Measurements from ENCODE around the gene IL17RB.

The IL17RB gene

GRCh38 chr3:53846134-53846850, at the start of gene IL17RB, which contains the start of gene CHDH:
TSS of gene IL17RB (plus strand) at chr3:53846568. CDS start at chr3:53846589, 21 bp downstream.
TSS of gene CHDH (minus strand) at chr3:53846419. CDS start at chr3:53824008, 22,411 bp downstream.
- no peak for DNase-seq (ENCODE audit: low read depth in 1 of 2, low spot score in 1 of 2)

GRCh38 chr3:53798144-53798543, 48.2 kb upstream of the IL17RB start:
- no peak for DNase-seq (ENCODE audit: low read depth in 1 of 2, low spot score in 1 of 2)

DNA sequence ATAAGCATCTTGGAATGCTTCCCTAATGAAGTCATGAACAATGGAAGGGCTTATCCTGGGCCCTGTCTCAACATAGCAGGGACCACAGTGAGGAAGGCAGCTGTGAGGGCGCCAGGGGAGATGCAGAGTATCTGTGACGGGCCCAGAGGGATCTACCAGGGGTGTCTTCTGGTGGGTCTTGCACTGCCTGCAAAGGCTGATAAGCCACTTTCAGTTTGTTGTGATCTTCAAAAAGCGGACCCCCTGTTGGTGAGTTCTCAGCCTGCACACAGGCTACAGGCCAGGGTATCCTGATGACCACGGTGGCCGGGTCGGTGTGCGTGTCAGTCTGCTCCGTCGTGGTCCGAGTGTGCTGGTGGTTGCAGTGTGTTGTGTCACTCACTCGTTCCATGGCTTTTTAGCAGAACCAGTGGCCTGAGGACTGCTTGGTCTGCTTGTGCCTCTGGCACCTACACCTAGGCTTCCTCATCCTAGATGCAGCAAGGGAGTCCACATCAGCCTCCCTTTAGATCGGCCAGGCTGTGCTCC, 47.0 kb upstream of the IL17RB start:
- no peak for DNase-seq (ENCODE audit: low read depth in 1 of 2, low spot score in 1 of 2)

- no peak for DNase-seq (ENCODE audit: low read depth in 1 of 2, low spot score in 1 of 2)
Measured at GRCh38 chr3:53800041-53800906, 46.1 kb upstream of the IL17RB start.

DNA sequence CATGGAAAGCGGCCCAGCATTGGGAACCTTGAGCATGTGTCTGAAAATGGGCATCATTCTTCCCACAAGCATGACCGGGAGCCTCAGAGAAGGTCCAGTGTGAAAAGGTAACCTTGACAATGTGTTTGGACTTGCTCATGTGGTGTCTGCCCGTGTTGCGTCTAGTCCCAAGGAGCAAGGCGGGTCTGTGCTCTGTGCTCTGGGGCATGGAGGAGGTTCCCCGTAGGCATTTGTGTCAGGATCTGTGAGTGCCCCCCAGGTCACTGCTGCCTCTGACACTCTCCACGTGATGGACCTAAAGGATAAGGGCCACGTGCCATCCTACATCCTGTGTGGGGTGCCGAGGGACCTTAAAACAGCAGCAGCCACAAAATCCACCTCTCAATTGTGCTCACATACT, 45.0 kb upstream of the IL17RB start:
- DNase-seq (ENCODE audit: low read depth in 1 of 2, low spot score in 1 of 2), result no peak

- no peak for DNase-seq (ENCODE audit: low read depth in 1 of 2, low spot score in 1 of 2)
Measured at GRCh38 chr3:53802256-53802880, 44.0 kb upstream of the IL17RB start.

- DNase-seq (ENCODE audit: low read depth in 1 of 2, low spot score in 1 of 2), result no peak
Measured at GRCh38 chr3:53803124-53803815, 43.1 kb upstream of the IL17RB start.

GRCh38 chr3:53803816-53804695, 42.3 kb upstream of the IL17RB start:
- no peak for DNase-seq (ENCODE audit: low read depth in 1 of 2, low spot score in 1 of 2)

DNA sequence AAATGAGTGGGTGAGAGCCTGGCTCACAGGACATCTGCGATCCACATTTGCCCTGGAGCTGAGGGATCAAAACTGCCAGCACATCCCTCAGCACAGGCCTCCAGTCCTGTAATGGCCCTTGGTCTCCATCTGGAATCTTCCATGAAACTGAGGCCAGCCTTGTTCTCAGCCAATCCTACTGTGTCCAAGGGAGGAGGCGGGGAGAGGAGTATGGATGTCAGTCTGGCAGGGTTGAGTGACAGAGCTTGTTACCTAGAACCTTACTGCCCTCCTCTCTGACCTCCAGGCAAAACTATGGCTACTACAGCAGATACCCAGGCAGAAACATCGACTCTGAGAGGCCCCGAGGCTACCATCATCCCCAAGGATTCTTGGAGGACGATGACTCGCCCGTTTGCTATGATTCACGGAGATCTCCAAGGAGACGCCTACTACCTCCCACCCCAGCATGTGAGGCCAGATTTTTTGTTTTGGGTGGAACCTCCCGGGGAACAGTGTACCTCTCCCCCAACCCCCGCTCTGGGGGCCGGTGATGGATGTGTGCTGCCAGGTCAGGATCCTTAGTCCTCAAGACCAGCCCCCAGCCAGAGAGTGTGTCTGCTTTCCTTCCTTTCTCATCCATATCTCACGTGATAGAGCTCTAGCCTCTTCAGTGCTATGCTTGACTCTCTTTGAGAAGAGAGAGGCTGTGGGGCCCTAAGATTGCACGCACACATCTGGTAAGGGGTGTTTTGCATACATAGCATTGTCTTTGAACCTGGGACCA, 41.5 kb upstream of the IL17RB start:
- no peak for DNase-seq (ENCODE audit: low read depth in 1 of 2, low spot score in 1 of 2)

DNA sequence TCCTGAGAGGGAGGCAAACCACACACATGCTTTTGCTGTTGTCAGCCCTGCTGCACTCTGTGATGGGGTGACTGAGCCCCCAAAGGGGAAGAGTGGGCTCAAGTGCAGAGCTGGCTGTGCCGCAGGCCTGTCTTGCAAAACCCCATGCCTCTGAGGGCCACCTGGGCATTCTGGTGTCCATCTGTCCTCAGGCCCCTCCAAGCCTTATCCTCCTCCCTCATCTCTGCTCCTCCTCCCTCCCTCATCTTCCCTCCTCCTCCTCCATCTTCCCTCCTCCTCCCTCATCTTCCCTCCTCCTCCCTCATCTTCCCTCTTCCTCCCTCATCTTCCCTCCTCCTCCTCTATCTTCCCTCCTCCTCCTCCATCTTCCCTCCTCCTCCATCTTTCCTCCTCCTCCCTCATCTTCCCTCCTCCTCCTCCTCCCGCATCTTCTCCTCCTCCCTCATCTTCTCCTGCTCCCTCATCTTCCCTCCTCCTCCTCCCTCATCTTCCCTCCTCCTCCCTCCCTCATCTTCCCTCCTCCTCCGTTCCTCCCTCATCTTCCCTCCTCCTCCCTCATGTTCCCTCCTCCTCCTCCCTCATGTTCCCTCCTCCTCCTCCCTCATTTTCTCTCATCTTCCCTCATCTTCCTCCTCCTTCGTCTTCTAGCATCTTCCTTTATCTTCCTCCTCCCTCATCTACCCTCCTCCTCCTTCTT, 40.8 kb upstream of the IL17RB start:
- DNase-seq (ENCODE audit: low read depth in 1 of 2, low spot score in 1 of 2), result no peak

DNA sequence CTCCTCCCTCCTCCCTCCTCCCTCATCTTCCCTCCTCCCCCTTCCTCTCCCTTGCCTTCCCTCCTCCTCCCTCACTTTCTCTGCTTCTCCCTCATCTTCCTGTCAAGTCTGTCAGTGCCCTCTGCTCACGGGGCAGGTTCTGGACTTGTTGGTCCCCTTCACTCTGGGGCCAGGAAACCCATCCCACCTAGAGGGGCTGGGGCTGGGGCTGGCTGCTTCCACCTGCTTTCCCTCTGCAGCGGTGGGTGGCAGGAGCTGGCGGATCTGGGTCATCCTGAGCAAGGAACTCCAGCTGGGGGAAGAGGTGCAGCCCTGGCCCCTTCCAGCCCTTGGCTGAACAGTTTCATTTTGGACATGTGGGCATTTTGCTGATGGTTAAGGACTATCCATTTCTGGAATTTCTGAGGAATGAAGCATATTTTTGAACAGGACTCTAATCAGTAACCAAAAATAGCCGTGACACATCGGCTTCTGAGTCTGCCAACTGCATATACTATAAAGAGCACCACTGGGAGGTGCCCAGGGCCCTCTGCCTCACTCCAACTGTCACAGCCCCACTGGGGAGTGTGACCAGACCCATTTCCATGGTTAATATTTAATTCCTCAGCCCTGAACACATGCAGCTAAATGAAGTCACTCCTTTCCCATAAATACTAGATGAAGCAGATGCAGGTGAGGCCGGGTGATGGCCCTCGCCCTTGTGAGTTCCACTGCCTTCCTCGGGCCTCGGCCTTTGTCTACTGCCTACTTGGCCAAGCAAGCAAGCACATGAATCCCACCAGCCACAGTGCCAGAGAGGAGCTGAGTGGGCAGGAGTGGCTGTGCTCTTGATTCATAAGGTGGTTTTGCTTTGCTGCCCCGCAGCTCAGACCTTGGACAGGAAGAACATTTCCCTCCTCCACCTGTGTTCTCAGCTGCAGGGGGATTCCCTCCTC, 39.9 kb upstream of the IL17RB start:
- DNase-seq (ENCODE audit: low read depth in 1 of 2, low spot score in 1 of 2), result no peak

- no peak for DNase-seq (ENCODE audit: low read depth in 1 of 2, low spot score in 1 of 2)
Measured at GRCh38 chr3:53807117-53807810, 39.1 kb upstream of the IL17RB start.

DNA sequence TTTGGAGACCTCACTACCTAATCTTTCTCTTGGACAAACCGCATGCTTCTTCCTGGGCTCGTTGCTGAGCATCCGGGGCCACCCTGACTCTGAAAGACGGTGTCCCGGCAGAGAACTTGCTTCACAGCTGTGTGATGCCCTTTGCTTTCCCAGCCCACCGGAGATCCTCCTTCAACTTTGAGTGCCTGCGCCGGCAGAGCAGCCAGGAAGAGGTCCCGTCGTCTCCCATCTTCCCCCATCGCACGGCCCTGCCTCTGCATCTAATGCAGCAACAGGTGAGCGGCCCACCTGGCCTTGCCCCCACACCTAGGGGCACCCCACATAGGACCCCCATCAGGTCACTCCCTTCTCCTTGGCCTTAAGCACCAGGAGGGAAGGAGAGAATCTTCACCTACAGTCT, 37.9 kb upstream of the IL17RB start:
- DNase-seq (ENCODE audit: low read depth in 1 of 2, low spot score in 1 of 2), result no peak

DNA sequence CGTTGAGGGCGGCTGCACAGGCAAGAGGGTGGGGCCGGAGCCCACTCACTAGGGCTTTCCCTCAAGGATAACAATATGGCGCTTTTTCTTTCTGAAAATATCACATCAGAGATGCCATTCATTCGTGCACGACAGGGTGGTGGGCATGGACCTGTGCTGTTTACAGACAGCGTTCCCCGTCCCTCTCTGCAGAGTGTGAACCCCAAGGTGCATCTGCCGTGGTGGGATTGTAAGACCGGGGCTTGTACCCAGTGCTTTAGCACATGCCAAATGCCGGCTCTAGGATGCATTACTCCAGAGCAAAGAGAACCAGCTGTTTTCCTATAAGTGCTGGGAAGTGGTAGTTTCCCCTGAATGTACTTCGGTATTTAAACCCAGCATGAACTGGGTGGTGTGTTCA, 37.1 kb upstream of the IL17RB start:
- DNase-seq (ENCODE audit: low read depth in 1 of 2, low spot score in 1 of 2), result no peak

DNA sequence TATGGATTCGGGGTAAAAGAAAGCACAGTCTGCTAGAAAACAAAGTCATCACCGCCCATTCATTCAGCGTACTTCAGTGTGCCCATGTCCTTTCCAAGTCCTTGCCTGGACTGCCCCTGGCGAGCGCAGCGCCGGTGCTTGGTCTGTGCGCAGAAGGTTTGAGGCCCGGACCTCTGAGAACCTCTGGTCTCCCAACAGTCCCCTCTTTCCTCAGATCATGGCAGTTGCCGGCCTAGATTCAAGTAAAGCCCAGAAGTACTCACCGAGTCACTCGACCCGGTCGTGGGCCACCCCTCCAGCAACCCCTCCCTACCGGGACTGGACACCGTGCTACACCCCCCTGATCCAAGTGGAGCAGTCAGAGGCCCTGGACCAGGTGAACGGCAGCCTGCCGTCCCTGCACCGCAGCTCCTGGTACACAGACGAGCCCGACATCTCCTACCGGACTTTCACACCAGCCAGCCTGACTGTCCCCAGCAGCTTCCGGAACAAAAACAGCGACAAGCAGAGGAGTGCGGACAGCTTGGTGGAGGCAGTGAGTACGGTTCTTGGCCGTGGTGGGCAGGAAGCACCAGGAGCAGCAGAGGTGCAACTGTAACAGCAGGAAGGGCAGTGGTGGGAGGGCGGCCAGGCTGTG, 36.5 kb upstream of the IL17RB start:
- no peak for DNase-seq (ENCODE audit: low read depth in 1 of 2, low spot score in 1 of 2)

DNA sequence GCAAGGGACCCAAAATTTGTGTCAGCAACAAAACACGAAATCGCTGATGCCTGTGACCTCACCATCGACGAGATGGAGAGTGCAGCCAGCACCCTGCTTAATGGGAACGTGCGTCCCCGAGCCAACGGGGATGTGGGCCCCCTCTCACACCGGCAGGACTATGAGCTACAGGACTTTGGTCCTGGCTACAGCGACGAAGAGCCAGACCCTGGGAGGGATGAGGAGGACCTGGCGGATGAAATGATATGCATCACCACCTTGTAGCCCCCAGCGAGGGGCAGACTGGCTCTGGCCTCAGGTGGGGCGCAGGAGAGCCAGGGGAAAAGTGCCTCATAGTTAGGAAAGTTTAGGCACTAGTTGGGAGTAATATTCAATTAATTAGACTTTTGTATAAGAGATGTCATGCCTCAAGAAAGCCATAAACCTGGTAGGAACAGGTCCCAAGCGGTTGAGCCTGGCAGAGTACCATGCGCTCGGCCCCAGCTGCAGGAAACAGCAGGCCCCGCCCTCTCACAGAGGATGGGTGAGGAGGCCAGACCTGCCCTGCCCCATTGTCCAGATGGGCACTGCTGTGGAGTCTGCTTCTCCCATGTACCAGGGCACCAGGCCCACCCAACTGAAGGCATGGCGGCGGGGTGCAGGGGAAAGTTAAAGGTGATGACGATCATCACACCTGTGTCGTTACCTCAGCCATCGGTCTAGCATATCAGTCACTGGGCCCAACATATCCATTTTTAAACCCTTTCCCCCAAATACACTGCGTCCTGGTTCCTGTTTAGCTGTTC, 35.0 kb upstream of the IL17RB start:
- DNase-seq (ENCODE audit: low read depth in 1 of 2, low spot score in 1 of 2), result no peak
